Muscle layer of duodenum (tissue), 2 donors: ENCODE measurements around the gene CERS1.

Source experiments
- H3K27ac ChIP-seq: one replicate; pipeline ENCODE4 v1.7.0; 2013; ENCODE audit warnings: mild to moderate bottlenecking, low read length
- H3K27me3 ChIP-seq: one replicate; pipeline ENCODE4 v1.7.0; 2013; ENCODE audit warnings: low read depth, mild to moderate bottlenecking, control low read depth, low read length
- H3K36me3 ChIP-seq, 2 donors: one replicate each; pipeline ENCODE4 v1.7.0; 2013; ENCODE audit warnings: low read length in 2 of 2, control low read depth in 1 of 2, mild to moderate bottlenecking in 1 of 2; ENCODE audit not compliant: insufficient read depth in 2 of 2, control insufficient read depth in 1 of 2
- H3K4me1 ChIP-seq, 2 donors: one replicate each; pipeline ENCODE4 v1.7.0; 2013; ENCODE audit warnings: low read length in 2 of 2, mild to moderate bottlenecking in 2 of 2, control low read depth in 1 of 2, moderate library complexity in 1 of 2; ENCODE audit not compliant: insufficient read depth in 2 of 2, control insufficient read depth in 1 of 2
- H3K4me3 ChIP-seq, 2 donors: one replicate each; pipeline ENCODE4 v1.7.0; 2013; ENCODE audit warnings: low read length in 2 of 2, low read depth in 1 of 2, mild to moderate bottlenecking in 1 of 2
- H3K9me3 ChIP-seq, 2 donors: one replicate each; pipeline ENCODE4 v1.7.0; 2013; ENCODE audit warnings: low read length in 2 of 2, control low read depth in 1 of 2, mild to moderate bottlenecking in 1 of 2; ENCODE audit not compliant: control insufficient read depth in 1 of 2
- donor health status: healthy.

The CERS1 gene

DNA sequence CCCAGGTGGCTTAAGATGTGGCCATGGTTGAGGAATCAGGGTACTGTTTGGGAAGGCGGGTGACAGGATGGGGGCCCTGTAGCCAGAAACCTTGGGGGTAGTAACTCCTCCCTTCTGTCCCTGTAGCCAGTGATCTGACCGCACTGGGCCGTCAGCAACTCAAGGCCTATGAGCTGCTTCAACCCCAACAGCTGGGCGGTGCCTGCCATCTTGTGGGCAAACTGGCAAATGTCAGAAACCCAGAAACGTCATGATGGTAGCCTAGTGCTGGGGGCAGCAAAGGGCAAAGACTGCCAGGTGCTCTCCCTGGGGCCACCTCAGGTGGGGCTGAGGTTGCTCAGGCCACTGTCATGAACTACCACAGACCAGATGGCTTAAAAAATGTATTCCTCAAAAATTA lies 19.7 kb upstream of the CERS1 start:
- Histone ChIP-seq H3K4me3 (no peak overlapping the region), H3K4me1 (peaks cover 6 to 31% of the 10 kb centered on the region in 2 donors), H3K27ac (no peak overlapping the region), H3K36me3 (peaks cover 3 to 36% of the 10 kb centered on the region in 2 donors), H3K9me3 (no peaks in the 10 kb centered on the region), H3K27me3 (no peaks in the 10 kb centered on the region)

DNA sequence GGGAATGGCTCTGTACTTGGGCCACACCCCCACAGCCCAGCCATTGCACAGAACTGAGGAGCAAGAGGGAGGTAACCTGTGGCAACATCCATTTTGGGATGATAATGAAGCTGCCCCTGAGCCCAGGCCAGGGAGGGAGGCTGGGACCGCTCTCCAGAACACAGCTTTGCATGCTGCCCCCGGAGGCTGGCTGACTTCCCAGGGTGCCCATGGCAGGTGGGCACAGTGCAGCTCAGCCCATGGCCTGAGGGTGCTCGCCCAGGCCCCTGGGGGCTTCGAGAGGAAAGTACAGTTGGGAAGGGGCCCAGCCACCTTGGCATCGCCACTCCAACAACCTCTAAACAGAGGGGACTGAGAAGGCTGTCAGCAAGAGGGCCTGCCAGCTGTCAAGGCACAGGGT lies 17.5 kb upstream of the CERS1 start:
- no peak overlapping the region for H3K4me3 ChIP-seq
- peaks cover 3 to 46% of the 10 kb centered on the region in 2 donors for H3K36me3 ChIP-seq
- H3K27ac ChIP-seq, result no peak overlapping the region
- H3K4me1 ChIP-seq, result peaks cover 0 to 20% of the 10 kb centered on the region in 2 donors
- no peaks in the 10 kb centered on the region for H3K27me3 ChIP-seq
- no peaks in the 10 kb centered on the region for H3K9me3 ChIP-seq

DNA sequence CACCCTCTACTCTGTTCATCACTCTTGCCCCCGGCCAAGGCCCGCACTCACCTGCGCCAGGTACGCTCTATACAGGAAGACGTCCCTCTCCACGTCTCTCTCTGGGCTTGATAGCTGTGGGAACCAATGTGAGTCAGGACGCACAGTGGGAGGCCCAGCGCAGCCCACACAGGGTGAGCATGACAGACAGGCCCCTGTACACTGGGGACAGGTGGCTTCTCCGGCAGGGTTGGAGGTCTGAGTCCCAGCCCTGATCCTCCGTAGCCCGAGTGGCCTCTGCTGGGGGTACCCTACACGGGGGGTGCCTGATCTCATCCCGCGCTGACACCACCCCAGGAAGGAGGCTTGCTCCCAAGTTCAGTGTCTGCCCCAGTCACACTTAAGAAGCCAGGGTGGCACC lies 17.0 kb upstream of the CERS1 start:
- H3K4me3 ChIP-seq, result no peak overlapping the region
- peaks cover 3 to 48% of the 10 kb centered on the region in 2 donors for H3K36me3 ChIP-seq
- no peak overlapping the region for H3K27ac ChIP-seq
- no peaks in the 10 kb centered on the region for H3K9me3 ChIP-seq
- peaks cover 0 to 15% of the 10 kb centered on the region in 2 donors for H3K4me1 ChIP-seq
- no peaks in the 10 kb centered on the region for H3K27me3 ChIP-seq

DNA sequence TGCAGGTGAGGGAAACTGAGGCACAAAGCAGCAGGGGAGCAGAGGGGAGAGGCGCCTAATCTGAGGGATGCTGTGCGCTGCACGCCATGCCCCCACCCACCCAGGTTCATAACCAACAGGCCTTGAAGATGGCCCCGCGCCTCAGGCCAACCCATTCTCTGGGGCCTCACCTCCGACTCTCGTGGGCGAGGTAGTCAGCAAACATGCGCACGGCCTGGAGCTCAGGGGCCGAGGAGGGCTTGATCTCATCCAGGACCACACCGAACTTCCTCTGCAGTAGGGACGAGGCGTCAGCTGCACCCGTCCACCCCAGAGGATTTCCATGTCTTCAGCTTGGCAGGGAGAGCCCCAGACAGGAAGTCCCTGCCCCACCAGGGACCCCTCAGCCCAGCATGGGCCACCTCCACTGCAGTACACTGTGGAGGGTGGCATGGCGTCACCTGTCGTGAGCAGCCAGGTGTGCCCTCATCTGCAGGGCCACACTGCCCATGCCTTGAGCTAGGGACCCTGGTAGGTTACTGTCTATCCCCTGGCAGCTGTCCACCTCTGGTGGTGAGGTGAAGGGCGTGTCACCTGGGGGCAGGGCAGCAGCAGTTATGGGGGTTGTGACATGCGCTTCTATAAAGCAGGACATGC lies 15.0 kb upstream of the CERS1 start:
- Histone ChIP-seq H3K27ac (no peak overlapping the region), H3K27me3 (no peaks in the 10 kb centered on the region), H3K4me3 (no peak overlapping the region), H3K36me3 (peaks cover 8 to 67% of the 10 kb centered on the region in 2 donors), H3K9me3 (no peaks in the 10 kb centered on the region), H3K4me1 (peaks cover 0 to 3% of the 10 kb centered on the region in 2 donors)

DNA sequence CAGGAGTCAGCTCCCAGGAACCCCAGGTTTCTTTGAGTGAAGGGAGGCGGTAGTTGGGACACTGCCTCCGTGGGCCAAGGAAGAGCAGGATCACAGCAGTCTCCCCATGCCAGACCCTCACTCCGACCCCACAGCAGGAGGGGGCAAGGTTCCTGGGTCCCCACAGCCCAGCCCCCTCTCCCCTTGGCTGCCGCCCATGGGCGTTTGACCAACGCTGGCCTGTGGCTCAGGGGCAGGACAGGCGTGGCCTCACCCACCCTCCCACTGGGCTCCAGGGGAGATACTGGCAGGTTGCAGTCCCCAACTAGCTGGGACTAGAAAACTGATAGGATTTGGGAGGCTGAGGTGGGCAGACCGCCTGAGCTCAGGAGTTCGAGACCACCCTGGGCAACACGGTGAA lies 14.1 kb upstream of the CERS1 start:
- Histone ChIP-seq H3K4me1 (no peaks in the 10 kb centered on the region), H3K9me3 (no peaks in the 10 kb centered on the region), H3K36me3 (peaks cover 8 to 69% of the 10 kb centered on the region in 2 donors), H3K27me3 (no peaks in the 10 kb centered on the region), H3K27ac (no peak overlapping the region), H3K4me3 (no peak overlapping the region)

DNA sequence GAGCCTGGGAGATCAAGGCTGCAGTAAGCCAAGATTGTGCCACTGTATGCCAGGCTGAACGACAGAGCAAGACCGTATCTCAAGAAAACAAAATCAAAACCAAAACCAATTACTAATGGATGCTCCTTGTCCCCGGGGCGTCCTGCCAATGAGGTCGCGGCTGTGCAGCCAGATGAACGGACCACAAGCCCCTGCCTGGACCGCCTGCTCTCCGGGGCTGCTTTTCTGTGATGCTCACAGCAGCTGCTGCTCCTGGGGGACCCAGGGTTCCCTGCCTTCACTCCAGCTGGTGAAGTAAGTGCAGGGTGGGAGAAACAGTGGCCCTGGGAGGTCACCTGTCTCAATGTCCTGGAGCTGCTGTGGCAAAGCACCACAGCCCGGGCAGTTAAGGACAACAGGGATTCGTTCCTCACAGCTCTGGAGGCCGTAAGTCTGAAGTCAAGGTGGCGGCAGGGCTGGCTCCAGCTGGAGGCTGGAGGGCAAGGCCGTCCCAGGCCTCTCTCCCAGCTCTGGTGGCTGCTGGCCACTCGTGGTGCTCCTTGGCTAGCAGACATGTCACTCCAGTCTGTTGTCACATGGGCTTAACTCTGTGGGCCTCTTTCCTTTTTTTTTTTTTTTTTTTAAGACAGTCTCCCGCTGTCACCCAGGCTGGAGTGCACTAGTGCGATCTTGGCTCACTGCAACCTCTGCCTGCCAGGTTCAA lies 13.1 kb upstream of the CERS1 start:
- Histone ChIP-seq H3K9me3 (no peaks in the 10 kb centered on the region), H3K4me3 (no peak overlapping the region), H3K4me1 (no peaks in the 10 kb centered on the region), H3K27ac (no peak overlapping the region), H3K27me3 (no peaks in the 10 kb centered on the region), H3K36me3 (peaks cover 8 to 75% of the 10 kb centered on the region in 2 donors)

DNA sequence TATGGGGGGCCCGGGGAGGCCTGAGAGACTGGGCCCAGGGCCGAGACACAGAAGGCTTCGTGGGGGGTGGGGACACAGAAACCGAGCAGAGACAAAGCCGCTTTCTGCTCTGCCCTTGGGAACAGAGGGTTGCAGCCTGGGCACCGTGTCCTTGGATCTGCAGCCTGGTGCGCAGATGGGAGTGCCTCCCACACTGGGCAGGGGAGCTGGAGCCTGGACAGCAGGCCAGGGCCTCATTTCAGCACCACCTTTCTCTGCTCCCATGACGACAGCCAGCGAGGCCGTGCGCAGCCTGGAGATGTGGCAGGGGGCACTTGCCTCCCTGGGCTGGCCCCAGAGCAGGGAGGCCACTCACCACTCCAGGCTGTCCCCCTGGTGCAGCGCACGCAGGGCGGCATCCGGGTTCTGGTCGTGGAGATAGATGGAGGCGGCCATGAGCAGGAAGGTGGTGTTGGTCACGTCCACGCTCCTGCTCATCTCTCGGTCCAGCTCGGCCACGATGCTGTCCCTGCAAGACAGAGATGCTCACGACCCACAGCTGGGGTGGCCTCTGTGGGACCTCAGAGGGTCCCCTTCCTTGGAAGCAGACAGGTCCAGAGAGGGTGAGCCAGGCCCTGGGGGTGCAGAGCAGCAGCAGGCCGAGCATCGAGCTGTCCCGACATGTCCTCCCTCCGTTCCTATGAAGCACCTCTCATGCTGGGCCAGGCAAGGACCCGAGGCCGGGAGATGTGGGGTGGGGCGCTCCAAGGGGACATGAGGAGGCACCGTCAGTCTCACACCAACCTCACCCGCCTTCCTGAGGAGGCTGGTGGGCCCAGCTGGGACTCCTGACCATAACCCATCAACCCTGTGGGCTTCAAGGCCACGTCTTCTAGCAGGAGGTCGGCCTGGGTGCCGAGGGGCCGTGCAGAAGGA lies 10.9 kb upstream of the CERS1 start:
- Histone ChIP-seq H3K4me3 (no peak overlapping the region), H3K36me3 (peaks cover 4 to 74% of the 10 kb centered on the region in 2 donors), H3K27ac (no peak overlapping the region), H3K27me3 (no peaks in the 10 kb centered on the region), H3K9me3 (no peaks in the 10 kb centered on the region), H3K4me1 (no peaks in the 10 kb centered on the region)

DNA sequence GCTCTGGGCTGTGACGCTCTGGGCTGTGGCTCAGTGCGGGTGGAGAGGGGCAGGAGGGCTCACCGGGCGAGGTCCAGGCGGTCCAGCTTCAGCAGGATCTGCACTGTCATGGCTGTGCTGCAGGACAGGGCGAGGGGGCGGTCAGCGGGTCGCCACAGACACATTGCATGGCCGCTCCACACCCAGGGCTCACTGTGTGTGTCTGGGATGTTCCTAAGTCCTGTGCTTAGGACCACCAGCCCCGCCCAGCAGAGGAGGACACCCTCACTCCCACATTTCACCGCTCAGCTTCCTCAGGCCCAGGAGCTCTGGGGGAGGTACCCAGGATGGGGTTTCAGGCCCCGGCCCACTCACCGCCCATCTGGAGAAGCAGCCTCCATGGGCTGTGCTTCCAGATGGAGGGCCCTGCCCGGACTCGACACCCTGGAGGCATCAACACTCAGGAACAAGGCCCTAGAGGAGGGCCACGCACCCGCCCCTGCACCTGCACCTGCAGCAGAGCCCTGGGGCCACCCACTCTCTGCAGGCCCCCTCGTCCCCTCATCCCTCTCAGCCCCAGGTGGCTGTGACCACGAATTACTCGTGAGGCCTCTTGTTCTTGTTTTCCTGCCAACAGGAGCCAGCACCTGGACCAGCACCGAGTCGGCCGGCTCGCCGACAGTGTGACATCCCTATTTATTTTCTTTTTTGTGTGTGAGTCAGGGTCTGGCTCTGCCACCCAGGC lies 9.7 kb upstream of the CERS1 start:
- Histone ChIP-seq H3K36me3 (peaks cover 9 to 78% of the 10 kb centered on the region in 2 donors), H3K4me1 (no peaks in the 10 kb centered on the region), H3K27ac (no peak overlapping the region), H3K27me3 (no peaks in the 10 kb centered on the region), H3K9me3 (no peaks in the 10 kb centered on the region), H3K4me3 (no peak overlapping the region)

DNA sequence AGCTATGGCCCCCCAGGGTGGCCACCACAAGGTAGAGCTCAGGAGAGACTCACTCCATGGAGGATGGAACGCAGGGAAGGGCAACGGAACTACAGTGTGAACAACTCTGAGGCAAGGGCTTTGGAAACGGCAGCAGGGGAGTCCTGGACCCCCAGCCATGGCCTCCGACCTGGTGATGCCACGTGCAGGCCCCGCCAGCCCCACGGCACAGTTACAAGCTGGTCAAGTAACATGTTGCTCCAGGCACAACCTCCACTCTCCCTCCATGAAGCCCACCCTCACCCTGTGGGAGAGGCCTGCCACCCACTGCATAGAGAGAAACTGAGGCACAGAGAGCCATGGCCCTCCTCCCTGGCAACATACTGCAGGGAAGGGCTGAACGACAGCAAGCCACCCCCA lies 9.1 kb upstream of the CERS1 start:
- H3K4me3 ChIP-seq, result no peak overlapping the region
- no peaks in the 10 kb centered on the region for H3K27me3 ChIP-seq
- no peak overlapping the region for H3K27ac ChIP-seq
- no peaks in the 10 kb centered on the region for H3K4me1 ChIP-seq
- peaks cover 9 to 78% of the 10 kb centered on the region in 2 donors for H3K36me3 ChIP-seq
- no peaks in the 10 kb centered on the region for H3K9me3 ChIP-seq

DNA sequence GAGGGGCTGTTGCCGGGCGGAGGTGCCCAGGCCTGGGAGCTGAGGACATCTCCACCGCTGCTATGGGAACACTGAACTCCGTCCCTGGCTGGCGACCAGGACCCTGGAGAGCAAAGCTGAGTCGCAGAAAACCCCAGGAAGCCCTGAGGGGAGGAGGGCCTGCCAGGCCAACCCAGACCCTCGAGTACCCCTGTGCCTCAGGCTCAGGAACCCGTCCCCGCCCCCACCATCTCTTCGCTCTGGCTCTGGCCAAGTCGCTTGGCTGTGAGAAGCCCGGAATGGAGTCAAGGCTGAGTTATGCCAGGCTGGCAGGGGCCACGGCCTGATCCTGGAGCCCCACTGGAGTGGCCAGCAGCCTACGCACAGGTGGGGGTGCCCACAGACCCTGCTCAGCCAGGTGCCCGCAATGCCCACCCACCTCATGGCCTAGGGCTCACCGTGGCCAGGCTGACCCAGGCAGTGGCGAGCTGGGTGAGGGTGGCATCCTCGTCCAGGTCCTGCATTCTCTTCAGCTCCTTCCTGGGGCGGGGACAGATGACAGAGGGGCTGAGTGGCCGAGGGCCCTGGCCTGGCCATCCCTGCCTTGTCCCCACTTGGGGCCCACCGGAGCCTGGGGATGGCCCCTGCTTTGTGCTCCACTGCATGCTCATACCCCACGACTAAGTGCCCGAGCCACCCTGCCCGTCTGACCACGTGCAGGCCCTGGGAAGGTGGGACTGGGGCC lies 8.5 kb upstream of the CERS1 start:
- no peak overlapping the region for H3K4me3 ChIP-seq
- H3K36me3 ChIP-seq, result peaks cover 9 to 79% of the 10 kb centered on the region in 2 donors
- H3K9me3 ChIP-seq, result no peaks in the 10 kb centered on the region
- H3K27ac ChIP-seq, result no peak overlapping the region
- no peaks in the 10 kb centered on the region for H3K4me1 ChIP-seq
- H3K27me3 ChIP-seq, result no peaks in the 10 kb centered on the region
